ENCODE measurements around the gene PSAT1.

DNA sequence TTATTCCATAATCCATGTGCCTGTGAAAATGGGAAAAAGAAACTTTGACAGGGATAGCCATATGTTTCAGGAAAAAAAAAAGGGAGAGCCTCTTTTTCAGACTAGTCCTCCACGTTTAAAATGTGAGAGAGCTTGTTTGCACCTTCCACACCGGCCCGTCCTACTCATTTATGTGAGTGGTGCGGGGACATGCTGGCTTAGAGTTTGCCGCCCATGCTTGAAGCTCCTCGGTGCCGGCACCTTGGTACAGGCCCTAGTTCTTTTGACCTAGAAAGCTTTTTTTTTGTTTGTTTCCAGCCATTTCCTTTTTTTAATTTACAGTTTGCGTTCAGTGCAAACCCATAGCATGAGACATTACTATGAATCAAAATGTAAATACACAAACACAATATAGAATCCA is 27.8 kb downstream of the PSAT1 start:
- TF ChIP-seq EZH2 (IDR thresholded peaks at IDR 0.05): no peak
- no peak for TF ChIP-seq POLR2AphosphoS5 (IDR thresholded peaks at IDR 0.05; ENCODE audit: borderline replicate concordance, low read depth, low read length)
- TF ChIP-seq FOXP2 (optimal IDR thresholded peaks at IDR 0.05; ENCODE audit: control extremely low read depth, extremely low read length, insufficient read depth): no peak
